GM19467 (cell line): ENCODE results near the gene TBC1D24.
"Not testable (repeated sequence)": the region's sequence is repeated elsewhere in the genome, so short reads cannot be mapped to it uniquely, and the experiment has no call there.

Source experiments
- ATAC-seq: cut with Tn5 transposase; IDR thresholded peaks from one replicate; pipeline ENCODE4 v1.9.1; 2021; ENCODE audit warnings: mild to moderate bottlenecking, moderate library complexity; ENCODE audit not compliant: unreplicated experiment

The TBC1D24 gene

DNA sequence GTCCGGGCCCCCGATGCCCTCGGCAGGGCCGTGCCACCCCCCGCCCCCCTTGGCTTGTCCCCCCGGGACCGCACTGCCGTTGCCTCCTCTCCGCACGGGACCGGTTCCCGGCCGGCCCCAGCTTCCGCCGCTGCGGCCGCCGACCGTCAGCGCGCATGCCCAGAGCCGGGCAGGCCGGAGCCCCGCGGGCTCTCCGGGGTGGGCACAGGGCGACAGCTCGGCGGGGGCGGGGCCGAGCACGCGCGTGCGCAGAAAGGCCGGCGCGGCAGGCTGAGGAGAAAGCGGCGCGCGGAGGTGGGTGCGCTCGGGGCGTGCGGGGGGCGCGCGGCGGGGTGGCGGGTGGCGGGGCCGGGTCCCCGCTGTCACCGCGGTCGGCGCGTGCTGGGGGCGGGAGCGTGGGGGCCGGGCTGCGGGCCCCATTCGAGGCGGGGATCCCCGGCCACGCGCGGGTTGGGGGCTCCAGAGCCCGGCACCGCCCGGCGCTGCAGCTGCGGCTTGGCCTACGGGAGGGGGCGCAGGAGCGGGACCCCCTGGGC is at the start of gene TBC1D24:
TBC1D24 (plus strand) TSS at position 251 of the 536 bp plus-strand sequence. CDS start 21,022 bp downstream, outside the sequence.
- peak; percentile 48 for ATAC-seq

DNA sequence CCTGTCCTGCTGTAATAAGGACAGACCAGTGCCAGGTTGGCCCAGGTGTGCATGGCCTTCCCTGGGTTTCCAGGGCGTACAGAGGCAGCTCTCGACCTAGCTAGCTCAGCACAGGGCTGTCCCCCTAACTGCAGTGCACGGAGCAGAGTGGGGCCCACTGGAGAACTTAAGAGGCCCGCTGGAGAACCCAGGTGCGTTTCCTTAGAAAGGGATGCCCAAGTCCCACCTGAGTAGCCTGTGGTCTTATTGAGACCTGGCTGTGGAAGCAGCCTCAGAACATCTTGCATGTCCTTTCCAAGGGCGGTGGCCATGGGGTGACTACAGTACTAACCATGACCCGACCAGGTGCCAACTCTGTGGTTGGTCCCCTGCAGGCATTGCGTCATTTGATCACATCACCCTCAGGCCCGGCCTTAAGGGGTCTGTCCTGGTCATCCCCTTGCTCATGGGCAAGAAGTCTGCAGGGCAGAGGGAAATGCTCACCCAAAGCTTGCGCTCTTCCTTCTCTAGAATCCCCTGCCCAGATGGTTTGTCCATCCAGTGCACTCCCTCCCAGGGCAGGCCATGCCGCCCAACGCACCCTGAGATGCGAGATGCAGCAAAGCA is 49.0 kb upstream of the TBC1D24 start:
- ATAC-seq = no peak

DNA sequence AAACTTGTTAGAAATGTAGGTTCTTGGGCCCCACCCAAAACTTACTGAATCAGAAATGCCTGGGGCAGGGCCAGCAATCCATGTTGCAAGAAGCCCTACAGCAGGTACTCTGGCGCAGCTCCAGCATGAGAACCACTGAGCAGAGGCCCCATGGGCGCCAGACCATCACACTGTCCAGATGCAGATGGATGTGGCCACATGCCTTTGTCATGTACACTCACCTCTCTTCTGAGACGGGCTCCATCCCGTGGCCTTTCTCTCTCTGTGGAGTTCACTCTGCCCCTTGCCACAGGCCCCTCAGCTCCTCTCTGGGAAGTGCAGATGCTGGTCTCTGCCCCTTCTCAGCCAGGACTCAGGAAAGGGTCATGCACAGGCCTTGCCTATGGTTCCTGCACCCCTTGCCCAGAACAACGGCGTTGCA is 48.0 kb upstream of the TBC1D24 start:
- ATAC-seq = no peak

DNA sequence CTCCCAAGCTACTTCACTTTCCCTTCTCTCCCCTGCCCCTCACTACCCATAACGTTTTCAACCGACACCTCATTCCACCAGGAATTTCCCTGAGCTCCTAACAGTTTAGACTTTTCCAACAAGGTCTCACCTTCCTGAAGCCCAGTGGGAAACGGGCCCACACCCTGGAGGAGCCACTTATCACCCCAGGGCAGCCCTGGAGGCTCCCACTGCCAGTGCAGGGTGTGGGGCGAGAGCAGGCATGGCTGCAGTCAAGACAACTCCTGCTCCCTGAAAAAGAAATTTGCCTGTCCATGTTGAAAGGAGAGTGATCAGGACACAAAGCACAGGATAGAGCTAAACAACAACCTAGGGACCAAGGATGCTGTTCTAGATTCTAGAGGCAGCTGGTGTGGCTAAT is 47.4 kb upstream of the TBC1D24 start:
- no peak for ATAC-seq

- no peak for ATAC-seq
Measured at GRCh38 chr16:2428051-2428783, 46.7 kb upstream of the TBC1D24 start.

DNA sequence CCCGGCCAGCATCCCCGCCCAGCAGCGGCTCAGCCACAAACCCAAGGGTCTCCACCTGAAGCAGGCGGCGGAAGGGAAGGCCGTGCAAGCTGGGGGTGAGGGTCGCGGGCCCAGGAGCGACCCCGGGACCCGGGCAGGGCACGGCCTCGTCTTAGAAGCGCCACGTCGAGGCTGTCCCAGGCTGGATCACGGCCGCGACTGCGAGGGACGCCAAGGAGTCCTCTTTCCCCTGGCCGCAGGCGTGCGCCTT is 46.2 kb upstream of the TBC1D24 start:
- no peak for ATAC-seq

DNA sequence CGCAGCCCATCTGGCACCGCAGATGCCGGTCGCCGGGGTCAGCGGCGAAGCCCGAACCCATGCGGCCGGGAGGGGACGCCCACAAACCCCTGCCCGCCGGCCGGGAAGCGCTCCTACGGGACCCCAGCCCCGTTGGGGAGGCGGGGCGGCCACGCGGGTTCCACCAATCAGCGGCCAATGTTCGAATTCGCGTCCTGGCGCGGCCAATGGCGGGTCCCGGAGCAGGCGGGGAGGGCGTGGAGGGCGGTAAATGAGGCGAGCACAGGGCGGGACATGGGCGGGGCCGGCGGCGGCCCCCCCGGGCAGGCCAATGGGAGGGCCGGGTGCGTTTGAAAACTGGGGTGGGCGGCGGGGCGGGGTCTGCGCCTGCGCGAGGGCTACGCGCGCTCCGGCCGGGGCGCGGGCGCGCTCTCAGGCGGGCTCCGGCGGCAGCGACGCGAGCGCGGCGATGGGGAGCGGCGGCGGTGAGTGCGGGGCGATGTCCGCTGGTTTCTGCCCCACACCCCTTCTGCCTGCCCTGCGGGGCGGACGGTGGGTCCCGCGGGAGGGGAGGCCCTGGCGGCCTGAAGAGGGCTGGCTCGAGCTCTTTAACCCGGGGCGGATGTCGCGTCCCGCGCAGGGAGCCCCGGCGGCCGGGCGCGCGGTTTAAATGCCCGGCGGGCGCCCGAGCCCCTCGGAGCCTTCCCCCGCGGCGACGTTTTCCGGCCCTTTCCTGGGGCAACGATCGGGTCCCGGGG is 45.7 kb upstream of the TBC1D24 start, which contains the start of gene CCNF:
CCNF (plus strand) TSS at position 414 of the 737 bp plus-strand sequence; CDS start at position 449, 35 bp downstream.
- peak; percentile 70 for ATAC-seq

DNA sequence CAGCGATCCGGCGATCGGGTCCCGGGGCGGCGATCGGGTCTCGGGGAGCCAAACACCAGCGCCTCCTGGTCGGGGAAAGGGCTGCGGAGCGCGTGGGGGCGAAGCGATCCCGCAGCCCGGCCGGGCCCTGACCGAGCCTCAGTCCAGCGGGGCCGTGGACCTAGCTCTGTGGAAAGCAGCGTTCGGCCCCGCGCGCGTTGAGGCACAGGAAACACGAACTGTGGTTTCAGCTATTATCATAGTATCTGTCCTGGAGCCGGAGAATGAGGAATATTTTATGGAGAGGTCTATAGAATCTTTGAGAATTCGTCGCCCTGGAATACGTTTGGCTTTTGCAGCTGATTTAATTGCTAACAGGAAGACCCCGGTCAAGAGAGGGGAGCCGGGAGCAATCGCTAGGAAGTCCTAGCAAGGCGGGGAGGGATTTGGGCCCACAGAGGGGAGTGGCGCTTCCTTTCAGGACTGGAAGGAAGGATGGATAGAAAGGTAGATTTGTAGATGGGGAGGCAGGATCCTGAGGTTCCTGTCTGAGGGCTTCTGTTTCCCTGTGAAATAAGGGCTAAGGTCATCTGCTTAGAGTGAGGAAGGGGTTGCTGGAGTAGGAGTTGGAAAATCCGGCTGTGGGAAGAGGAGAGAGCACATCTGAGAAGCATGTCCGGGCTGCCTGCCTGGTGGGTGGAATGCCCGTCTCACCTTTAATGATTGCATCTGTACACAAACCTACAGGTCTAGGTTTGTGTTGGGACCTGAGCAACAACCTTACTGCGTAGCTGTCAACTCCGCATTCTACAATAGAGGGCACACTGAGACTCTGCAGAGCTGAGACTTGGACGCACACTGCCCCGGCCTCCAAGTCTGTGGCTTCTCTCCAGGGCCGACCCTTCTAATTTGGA is 44.9 kb upstream of the TBC1D24 start:
- peak; percentile 12 for ATAC-seq

GRCh38 chr16:2432286-2432685 is 42.6 kb upstream of the TBC1D24 start:
- ATAC-seq = no peak

DNA sequence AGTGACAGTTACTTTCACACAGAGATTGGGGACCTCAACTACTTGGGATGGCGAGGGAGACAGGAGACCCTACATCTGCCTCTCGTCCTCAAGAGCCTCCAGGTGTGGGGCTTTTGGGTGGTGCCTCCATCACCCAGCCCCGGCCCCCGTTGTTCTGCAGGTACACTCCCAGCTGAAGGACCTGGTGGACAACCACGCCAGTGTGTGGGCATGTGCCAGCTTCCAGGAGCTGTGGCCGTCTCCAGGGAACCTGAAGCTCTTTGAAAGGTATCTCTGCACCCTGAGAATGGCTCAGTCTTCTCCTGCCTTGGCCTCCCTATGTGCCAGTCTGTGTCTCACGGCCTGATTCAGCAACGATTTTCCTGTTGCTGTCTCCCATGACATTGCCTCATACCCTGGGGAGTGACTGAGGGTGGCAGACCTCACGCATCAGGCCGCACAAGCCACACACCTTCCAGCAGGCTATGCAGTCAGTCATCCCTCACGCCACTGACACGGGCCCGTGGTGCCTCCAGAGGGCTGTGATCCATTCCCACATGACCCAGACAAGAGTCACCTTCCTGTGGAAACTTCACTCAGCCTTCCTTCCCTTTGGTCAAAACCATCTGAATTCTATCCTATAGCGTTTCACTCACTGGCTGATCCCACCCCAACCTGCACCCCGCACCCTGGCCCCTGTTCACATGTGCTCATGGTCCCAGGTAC is 42.0 kb upstream of the TBC1D24 start:
- ATAC-seq = no peak

DNA sequence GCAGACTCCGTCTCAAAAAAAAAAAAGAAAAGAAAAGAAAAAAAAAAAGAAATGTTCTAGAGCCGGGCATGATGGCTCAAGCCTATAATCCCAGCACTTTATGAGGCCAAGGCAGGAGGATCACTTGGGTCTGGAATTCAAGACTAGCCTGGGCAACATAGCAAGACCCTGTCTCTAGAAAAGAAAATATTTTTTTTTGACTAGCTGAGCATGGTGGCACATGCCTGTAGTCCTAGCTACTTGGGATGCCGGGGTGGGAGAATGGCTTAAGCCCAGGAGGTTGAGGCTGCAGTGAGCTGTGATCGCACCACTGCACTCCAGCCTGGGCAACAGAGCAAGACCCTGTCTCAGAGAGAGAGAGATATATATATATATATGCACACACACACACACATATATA is 39.7 kb upstream of the TBC1D24 start:
- not testable (repeated sequence) for ATAC-seq

GRCh38 chr16:2436110-2436509 is 38.8 kb upstream of the TBC1D24 start:
- no peak for ATAC-seq

DNA sequence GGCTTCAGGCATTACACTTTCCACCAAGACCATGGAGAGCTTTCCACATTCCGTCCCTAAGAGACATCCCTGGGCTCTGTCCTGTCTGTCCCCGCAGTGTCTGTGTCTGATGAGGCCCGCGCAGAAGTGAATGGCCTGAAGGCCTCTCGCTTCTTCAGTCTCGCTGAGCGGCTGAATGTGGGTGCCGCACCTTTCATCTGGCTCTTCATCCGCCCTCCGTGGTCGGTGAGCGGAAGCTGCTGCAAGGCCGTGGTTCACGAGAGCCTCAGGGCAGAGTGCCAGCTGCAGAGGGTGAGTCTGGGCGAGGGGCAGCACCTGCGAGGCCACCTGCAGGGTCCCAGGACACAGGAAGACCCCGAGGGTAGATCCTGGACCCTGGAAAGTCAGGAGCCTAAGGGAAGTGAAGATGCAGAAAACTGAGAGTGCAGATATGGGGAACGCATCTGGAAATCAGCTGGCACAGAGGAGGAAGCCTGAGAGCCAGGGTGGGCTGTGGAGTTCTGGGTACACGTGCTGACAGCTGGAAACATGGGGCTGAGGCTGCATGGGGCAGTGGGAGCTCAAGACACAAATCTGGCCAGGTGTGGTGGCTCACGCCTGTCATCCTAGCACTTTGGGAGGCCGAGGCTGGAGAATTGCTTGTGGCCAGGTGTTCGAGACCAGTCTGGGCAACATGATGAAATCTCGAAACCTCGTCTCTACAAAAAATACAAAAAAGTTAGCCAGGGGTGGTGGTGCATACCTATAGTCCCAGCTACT is 37.7 kb upstream of the TBC1D24 start:
- ATAC-seq = no peak

DNA sequence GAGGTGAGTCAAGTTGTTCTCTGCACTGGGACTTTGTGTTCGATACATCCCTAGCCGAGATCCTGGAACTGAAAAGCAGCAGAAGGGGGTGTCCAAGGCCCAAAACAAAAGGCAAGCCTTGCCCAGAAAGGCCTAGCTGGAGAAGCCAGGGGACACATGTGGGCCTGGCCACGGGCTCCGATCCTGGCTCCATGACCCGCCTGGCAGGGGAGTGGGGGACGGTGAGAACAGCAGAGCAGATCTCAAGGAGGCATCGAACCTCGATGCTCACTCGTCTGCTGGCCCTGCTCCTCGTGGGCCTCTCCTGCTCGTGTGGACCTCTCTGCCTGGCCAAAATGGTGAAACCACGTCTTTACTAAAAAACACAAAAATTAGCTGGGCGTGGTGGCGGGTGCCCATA is 36.8 kb upstream of the TBC1D24 start:
- no peak for ATAC-seq

GRCh38 chr16:2439598-2439997 is 35.3 kb upstream of the TBC1D24 start:
- no peak for ATAC-seq

- not testable (repeated sequence) for ATAC-seq
Measured at GRCh38 chr16:2441143-2441804, 33.7 kb upstream of the TBC1D24 start.

DNA sequence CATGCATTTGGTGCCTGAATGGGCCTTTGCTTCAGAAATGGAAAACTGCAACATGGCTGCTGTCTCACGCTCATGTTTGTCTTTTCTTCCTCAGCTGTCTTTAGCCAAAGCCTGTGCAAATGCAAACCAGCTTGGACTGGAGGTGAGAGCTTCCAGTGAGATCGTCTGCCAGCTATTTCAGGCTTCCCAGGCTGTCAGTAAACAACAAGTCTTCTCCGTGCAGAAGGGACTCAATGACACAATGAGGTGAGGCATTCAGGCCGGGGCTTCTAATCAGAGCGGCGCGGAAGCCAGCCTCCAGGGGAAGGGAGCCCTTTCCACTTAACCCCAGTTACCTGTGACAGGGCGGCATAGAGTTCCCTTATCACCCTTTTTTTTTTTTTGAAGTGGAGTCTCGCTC is 31.4 kb upstream of the TBC1D24 start:
- ATAC-seq = no peak

GRCh38 chr16:2447920-2448583 is 26.9 kb upstream of the TBC1D24 start:
- no peak for ATAC-seq
